WI38 (cell line): ENCODE results near the gene TOX4.

Experiments used
- H3K4me3 ChIP-seq: 2 replicates; pipeline ENCODE4 v1.5.1; 2011; ENCODE audit warnings: low read depth, mild to moderate bottlenecking, control low read depth, low read length
- TF ChIP-seq, protein P1 (sequence below): IDR thresholded peaks from 2 replicates; pipeline ENCODE4 v1.5.1; 2012; ENCODE audit warnings: low read depth, mild to moderate bottlenecking, control low read depth, low read length

The TOX4 gene

DNA sequence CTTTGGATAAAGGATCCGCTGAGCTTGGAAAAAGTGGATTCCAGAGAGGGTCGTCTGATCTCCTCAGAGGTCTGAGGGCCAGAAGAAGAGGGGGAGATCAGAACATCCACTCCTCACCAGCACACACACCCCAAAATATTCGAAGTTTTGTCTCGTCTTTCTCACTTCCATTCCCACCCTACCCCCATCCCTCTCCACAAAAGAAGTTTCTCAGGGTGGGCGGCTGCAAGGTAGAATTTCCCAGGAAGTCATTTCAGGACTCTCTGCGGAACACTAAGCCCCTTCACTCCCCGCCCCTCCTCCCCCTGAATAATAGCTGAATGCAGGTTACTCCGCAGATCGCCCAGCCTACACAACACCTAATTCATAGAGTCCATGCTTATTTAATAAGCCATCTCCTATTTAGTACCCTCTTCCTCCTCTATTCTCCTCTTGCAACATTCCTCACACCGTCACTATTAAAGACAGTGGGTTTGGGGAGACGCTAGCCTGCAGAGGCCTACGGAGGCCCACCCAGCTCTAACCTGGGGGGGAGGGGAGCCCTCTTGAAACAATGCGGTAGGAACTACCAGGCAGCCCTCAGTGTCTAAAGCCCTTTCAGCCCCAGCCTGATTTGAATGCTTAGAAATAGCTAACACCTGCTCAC is 49.8 kb downstream of the TOX4 start:
- peak overlapping the region; percentile 66 for H3K4me3 ChIP-seq
- TF ChIP-seq, protein P1, sequence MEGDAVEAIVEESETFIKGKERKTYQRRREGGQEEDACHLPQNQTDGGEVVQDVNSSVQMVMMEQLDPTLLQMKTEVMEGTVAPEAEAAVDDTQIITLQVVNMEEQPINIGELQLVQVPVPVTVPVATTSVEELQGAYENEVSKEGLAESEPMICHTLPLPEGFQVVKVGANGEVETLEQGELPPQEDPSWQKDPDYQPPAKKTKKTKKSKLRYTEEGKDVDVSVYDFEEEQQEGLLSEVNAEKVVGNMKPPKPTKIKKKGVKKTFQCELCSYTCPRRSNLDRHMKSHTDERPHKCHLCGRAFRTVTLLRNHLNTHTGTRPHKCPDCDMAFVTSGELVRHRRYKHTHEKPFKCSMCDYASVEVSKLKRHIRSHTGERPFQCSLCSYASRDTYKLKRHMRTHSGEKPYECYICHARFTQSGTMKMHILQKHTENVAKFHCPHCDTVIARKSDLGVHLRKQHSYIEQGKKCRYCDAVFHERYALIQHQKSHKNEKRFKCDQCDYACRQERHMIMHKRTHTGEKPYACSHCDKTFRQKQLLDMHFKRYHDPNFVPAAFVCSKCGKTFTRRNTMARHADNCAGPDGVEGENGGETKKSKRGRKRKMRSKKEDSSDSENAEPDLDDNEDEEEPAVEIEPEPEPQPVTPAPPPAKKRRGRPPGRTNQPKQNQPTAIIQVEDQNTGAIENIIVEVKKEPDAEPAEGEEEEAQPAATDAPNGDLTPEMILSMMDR: no peak

DNA sequence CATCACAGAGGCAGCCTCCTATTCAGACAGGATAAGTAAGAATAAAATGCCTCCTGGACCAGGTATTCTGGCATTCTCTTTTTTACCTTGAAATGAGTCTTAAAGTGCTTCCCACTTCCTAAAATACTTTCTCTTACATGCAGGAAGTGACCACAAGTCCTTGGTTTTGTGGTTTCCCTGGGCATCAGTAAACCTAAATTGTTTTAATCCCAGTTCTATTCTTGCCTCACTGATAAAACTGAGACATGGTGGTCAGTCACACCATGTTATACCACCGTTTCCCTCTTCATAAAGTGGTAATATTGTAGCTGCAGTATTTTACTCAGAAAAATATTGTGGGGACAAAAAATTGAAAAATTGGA is 50.3 kb downstream of the TOX4 start:
- TF ChIP-seq, protein P1: no peak
- H3K4me3 ChIP-seq: no peak overlapping the region

DNA sequence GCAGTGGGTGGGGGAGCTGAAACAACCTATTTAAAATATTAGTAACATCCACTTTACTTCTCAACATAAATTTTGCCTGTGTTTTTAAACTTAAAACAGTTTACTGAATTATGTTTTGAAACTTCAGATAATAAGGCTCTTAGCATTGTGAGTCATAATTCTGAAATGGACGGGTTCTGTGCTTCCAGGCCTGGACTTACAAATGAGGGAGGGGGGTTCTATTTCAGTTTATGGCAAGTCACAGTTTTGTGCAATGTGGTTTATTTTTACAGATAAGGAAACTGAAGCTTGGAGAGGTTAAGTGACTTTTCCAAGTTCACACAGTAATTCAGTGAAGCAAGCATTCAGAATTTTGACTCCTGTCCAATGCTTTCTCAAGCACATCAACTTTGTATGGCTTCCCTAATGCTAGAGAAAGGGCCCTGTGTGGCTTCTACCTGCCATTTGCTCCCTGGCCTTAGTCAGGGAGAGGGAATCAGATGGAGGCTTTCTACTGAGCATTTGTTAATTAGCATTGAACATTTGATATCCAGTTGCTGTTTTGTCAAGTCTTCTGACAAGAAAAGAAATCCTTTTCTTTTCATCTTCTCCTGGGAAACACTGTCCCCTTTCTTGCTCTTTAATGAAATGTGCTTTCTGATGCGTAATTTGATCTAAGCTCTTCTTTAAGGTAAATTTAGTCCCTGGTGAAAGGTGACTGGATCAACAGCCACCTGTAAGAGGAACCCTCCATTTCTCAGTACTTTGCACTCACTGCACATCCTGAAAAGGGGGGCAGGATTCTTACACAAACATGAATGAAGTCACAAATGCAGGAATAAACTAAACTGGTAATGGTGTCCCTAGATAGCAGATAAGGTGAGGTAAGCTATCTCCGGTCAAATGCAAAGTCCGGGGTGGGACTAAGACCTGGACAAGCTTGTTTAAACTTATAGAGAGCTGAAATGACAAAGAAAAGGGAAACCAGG is 51.7 kb downstream of the TOX4 start:
- no peak overlapping the region for H3K4me3 ChIP-seq
- TF ChIP-seq, protein P1: no peak

DNA sequence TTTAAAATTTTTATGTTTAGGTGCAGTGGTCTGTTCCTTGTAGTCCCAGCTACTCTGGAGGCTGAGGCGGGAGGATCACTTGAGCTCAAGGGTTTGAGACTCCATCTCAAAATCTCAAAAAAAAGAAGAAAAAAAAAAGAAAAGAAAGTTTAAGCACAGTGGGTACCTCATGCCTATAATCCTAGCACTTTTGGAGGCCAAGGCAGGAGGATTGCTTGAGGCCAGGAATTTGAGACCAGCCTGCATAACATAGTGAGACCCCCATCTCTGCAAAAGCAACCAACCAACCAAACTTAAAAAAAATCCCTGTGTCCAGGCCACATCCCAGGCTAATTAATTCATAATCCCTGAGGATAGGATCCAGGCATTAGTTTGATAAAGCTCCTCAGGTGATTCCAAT is 52.5 kb downstream of the TOX4 start:
- TF ChIP-seq, protein P1: no peak
- no peak overlapping the region for H3K4me3 ChIP-seq

DNA sequence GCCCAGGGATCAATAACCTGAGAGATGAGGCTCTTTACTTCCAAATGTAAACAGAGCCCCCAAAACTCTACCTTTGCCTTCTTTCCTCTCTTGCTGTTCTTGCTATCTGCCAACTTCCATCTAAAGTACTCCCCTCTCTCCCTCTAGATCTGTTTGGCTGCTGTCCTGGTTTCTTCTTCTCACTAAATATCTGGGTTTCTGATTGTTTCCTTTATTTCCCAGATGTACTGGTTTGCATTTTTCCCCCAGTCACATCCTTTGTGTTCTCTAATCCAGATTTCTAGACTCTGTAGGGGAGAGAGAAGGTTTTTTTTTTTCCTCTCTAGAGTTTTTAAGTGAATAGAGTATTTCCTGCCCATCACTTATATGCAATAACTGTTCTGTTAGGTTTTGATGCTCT is 56.3 kb downstream of the TOX4 start:
- TF ChIP-seq, protein P1: no peak
- H3K4me3 ChIP-seq: no peak overlapping the region

DNA sequence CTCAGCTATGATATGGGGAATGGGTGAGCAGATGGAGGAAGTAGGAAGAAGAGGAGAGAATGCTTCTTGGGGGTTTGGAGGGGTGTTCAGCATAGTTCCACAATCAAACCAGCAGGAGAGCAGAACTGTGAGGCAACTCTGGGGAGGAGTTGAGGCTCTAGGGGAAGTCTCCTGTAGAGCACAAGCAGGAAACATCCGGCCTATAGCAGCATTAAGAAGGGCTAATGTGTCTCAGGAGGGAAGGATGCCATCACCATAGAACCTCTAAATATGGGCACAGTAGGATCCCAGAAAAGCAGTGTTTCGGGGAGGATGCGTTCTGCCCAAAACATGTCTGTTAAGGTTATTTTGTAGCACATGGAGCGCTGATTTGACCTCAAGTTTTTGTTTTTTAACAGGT is 57.6 kb downstream of the TOX4 start:
- H3K4me3 ChIP-seq: no peak overlapping the region
- TF ChIP-seq, protein P1: no peak
